WTC11 (cell line): ENCODE data around the gene ADARB2.

ENCODE experiments used
- ATF1 ChIP-seq: sonication (generic); formaldehyde crosslinking; IDR thresholded peaks from 2 replicates; pipeline ENCODE4 v1.8.1; 2023; ENCODE audit warnings: mild to moderate bottlenecking, moderate library complexity, missing genetic modification reagents
- CTCF ChIP-seq: fragments of 200-600 bp; IDR thresholded peaks from 2 replicates; pipeline ENCODE4 v1.8.0; 2022; ENCODE audit warnings: antibody characterized with exemption
- ESRRA ChIP-seq: sonication (generic); formaldehyde crosslinking; IDR thresholded peaks from 2 replicates; pipeline ENCODE4 v1.8.1; 2022; ENCODE audit warnings: mild to moderate bottlenecking, missing genetic modification reagents, borderline replicate concordance
- ETV6 ChIP-seq: sonication (generic); formaldehyde crosslinking; IDR thresholded peaks from 2 replicates; pipeline ENCODE4 v1.8.1; 2022; ENCODE audit warnings: mild to moderate bottlenecking, missing genetic modification reagents
- SMAD3 ChIP-seq: sonication (generic); formaldehyde crosslinking; IDR thresholded peaks from 2 replicates; pipeline ENCODE4 v1.8.0; 2022; ENCODE audit warnings: missing genetic modification reagents, mild to moderate bottlenecking, borderline replicate concordance
- USF1 ChIP-seq: sonication (generic); formaldehyde crosslinking; IDR thresholded peaks from 2 replicates; pipeline ENCODE4 v1.8.0; 2022; ENCODE audit warnings: mild to moderate bottlenecking, missing genetic modification reagents
- ZNF121 ChIP-seq: sonication (generic); formaldehyde crosslinking; IDR thresholded peaks from 2 replicates; pipeline ENCODE4 v1.8.0; 2023; ENCODE audit warnings: missing genetic modification reagents
- ZNF263 ChIP-seq: sonication (generic); formaldehyde crosslinking; IDR thresholded peaks from 2 replicates; pipeline ENCODE4 v1.8.1; 2022; ENCODE audit warnings: low read depth, mild to moderate bottlenecking, moderate library complexity, missing genetic modification reagents

GRCh38 chr10:1293636-1294435, 443.5 kb downstream of the ADARB2 start:
- no peak for TF ChIP-seq CTCF
- TF ChIP-seq ETV6 (CRISPR knock-in tag) = no peak
- TF ChIP-seq ESRRA (CRISPR knock-in tag) = no peak
- no peak for TF ChIP-seq USF1 (CRISPR knock-in tag)
- no peak for TF ChIP-seq ATF1
- no peak for TF ChIP-seq ZNF121
- TF ChIP-seq SMAD3 = no peak
- no peak for TF ChIP-seq ZNF263 (CRISPR knock-in tag)
